ENCODE data around the gene HSPA1A. TPM values are rescaled to one million over a fixed set of nuclear protein-coding genes. Genes with fewer than 3 reads are reported as not detected.

HSPA1A gene
- total and polyA plus RNA-seq, 4 donors, result 90.6 to 1,149 (median 139) TPM

DNA sequence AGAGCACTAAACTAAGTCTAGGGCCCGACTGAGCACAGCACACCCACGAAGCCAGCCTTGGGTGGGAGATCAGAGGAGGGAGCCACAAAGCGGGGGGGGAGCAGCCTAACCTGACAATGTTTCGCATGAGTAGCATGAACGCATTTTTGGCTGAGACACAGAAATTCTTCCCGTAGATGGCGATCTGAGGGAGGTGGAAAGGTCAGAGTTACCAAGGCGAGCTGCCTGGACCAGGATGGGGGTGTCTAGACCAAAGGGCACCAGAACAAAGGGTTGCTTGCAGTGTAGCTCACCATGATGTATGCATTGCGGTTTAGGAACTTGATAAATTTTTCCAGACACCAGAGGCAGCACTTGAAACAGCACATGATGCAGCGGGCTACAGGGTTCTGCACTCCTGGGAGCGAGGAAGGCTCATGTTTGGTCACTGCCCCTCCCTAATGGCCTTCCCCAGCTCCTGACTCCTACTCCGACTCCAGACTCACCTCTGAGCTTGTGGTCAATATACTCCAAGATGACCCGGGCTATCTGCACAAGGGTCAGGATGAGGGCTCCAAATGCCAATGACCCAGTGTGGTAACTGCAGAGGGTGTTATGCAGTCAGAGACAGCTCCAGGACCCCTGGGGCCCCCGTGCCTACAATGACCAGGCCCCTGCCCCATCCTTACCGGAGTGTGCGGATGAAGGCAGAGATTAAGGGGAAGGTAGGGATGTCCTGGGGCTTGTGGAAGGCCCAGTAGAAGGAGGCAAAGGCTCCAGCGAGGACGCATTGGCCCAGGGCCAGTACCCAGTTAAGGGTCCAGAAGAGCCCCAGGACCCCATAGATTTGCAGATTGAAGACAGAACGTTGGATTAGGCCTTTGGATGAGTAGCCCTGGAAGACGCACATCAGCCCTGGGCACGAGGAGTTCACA, 50.1 kb downstream of the HSPA1A start:
- Histone ChIP-seq H3K4me3 (no peak overlapping the region), H3K9me3 (ENCODE audit: control insufficient read depth in 4 of 4, insufficient read depth in 3 of 4, low read length in 3 of 4) (no peaks in the 10 kb centered on the region), H3K9ac (ENCODE audit: insufficient read depth in 1 of 2, low read length in 2 of 2) (no peak overlapping the region), H3K27me3 (ENCODE audit: control insufficient read depth in 3 of 3, insufficient read depth in 3 of 3, low read length in 2 of 3) (no peaks in the 10 kb centered on the region), H3K36me3 (ENCODE audit: control insufficient read depth in 4 of 4, insufficient read depth in 4 of 4, low read length in 4 of 4) (peaks cover 0 to 1% (median 0%) of the 10 kb centered on the region in 4 donors), H3K4me1 (ENCODE audit: control insufficient read depth in 5 of 5, insufficient read depth in 5 of 5, low read length in 5 of 5) (peaks cover 0 to 17% (median 5%) of the 10 kb centered on the region in 5 donors), H3K27ac (ENCODE audit: low read depth in 1 of 2, low read length in 1 of 2) (no peak overlapping the region)
- no peak for TF ChIP-seq CTCF (IDR thresholded peaks at IDR 0.05; ENCODE audit: control extremely low read depth, extremely low read depth)
- DNase-seq (no peak), ATAC-seq (ENCODE audit: insufficient read depth, low FRiP score) (no peak)
- 89 to 91% methylated on average over 21 of the region's 21 CpGs for WGBS, 2 donors

Small RNAs within 50 kb of the gene (small RNA-seq; reads per million reads assigned to genes)
- gene RF00019 (ENCODE audit: low replicate concordance) (not detected), gene SNORD48 (ENCODE audit: low replicate concordance) (146 reads per million, percentile 98 among the genes with 10 or more reads in this experiment), gene SNORD52 (ENCODE audit: low replicate concordance) (not detected)

Other genes starting within 250 kb of the HSPA1A start
Only the 30 nearest of the 40 such genes appear.
- 100 to 1,000 TPM; 164 to 259 TPM for gene BAG6, start 162.9 kb upstream of the HSPA1A start, total RNA-seq
- 100 to 1,000 TPM; 189 to 322 TPM for gene BAG6, start 162.9 kb upstream of the HSPA1A start, polyA plus RNA-seq
- 1 to 10 TPM; 1.3 to 2.5 TPM for gene APOM, start 159.6 kb upstream of the HSPA1A start, total RNA-seq
- gene APOM, start 159.6 kb upstream of the HSPA1A start, polyA plus RNA-seq, result 1 to 10 TPM; 2.2 to 8.8 TPM
- gene C6orf47, start 154.8 kb upstream of the HSPA1A start, total RNA-seq, result 10 to 100 TPM; 18.9 to 26.8 TPM
- gene C6orf47, start 154.8 kb upstream of the HSPA1A start, polyA plus RNA-seq, result 10 to 100 TPM; 23.5 to 24.5 TPM
- gene GPANK1, start 150.5 kb upstream of the HSPA1A start, total RNA-seq, result 10 to 100 TPM; 13.3 to 16.6 TPM
- gene GPANK1, start 150.5 kb upstream of the HSPA1A start, polyA plus RNA-seq, result 10 to 100 TPM; 12.7 to 15.7 TPM
- gene CSNK2B, start 149.5 kb upstream of the HSPA1A start, total RNA-seq, result 100 to 1,000 TPM; 114 to 123 TPM
- gene CSNK2B, start 149.5 kb upstream of the HSPA1A start, polyA plus RNA-seq, result 100 to 1,000 TPM; 150 to 154 TPM
- 10 to 100 TPM in 1 of 2 donors, 1 to 10 TPM in 1; 5.7 to 13.7 TPM for gene LY6G5B, start 145.6 kb upstream of the HSPA1A start, total RNA-seq
- gene LY6G5B, start 145.6 kb upstream of the HSPA1A start, polyA plus RNA-seq, result 1 to 10 TPM; 7.6 to 8.8 TPM
- 1 to 10 TPM; 3.0 to 5.0 TPM for gene LY6G5C, start 134.5 kb upstream of the HSPA1A start, total RNA-seq
- gene LY6G5C, start 134.5 kb upstream of the HSPA1A start, polyA plus RNA-seq, result 1 to 10 TPM; 2.8 to 3.9 TPM
- 10 to 100 TPM; 49.5 to 57.7 TPM for gene ABHD16A, start 112.2 kb upstream of the HSPA1A start, total RNA-seq
- 10 to 100 TPM; 30.6 to 68.6 TPM for gene ABHD16A, start 112.2 kb upstream of the HSPA1A start, polyA plus RNA-seq
- under 1 TPM in 1 of 2 donors, not detected in 1; 0.21 TPM for gene LY6G6F, start 108.7 kb upstream of the HSPA1A start, total RNA-seq
- 1 to 10 TPM in 1 of 2 donors, not detected in 1; 2.2 TPM for gene LY6G6F, start 108.7 kb upstream of the HSPA1A start, polyA plus RNA-seq
- not detected for gene LY6G6D, start 100.2 kb upstream of the HSPA1A start, total RNA-seq
- not detected for gene LY6G6D, start 100.2 kb upstream of the HSPA1A start, polyA plus RNA-seq
- gene LY6G6C, start 93.8 kb upstream of the HSPA1A start, total RNA-seq, result not detected
- gene LY6G6C, start 93.8 kb upstream of the HSPA1A start, polyA plus RNA-seq, result under 1 TPM; 0.14 to 0.16 TPM
- 1 to 10 TPM in 1 of 2 donors, under 1 TPM in 1; 0.64 to 1.1 TPM for gene MPIG6B, start 92.2 kb upstream of the HSPA1A start, total RNA-seq
- 1 to 10 TPM in 1 of 2 donors, under 1 TPM in 1; 0.45 to 2.3 TPM for gene MPIG6B, start 92.2 kb upstream of the HSPA1A start, polyA plus RNA-seq
- gene DDAH2, start 86.2 kb upstream of the HSPA1A start, total RNA-seq, result 10 to 100 TPM; 60.3 to 80.0 TPM
- 100 to 1,000 TPM; 103 to 130 TPM for gene DDAH2, start 86.2 kb upstream of the HSPA1A start, polyA plus RNA-seq
- gene CLIC1, start 79.0 kb upstream of the HSPA1A start, total RNA-seq, result 100 to 1,000 TPM; 231 to 368 TPM
- gene CLIC1, start 79.0 kb upstream of the HSPA1A start, polyA plus RNA-seq, result 100 to 1,000 TPM; 387 to 763 TPM
- 10 to 100 TPM; 11.6 to 17.8 TPM for gene MSH5, start 75.5 kb upstream of the HSPA1A start, total RNA-seq
- 10 to 100 TPM in 1 of 2 donors, 1 to 10 TPM in 1; 4.5 to 15.1 TPM for gene MSH5, start 75.5 kb upstream of the HSPA1A start, polyA plus RNA-seq
- 1 to 10 TPM; 1.7 to 4.4 TPM for gene SAPCD1, start 52.9 kb upstream of the HSPA1A start, total RNA-seq
- 1 to 10 TPM; 1.3 to 6.3 TPM for gene SAPCD1, start 52.9 kb upstream of the HSPA1A start, polyA plus RNA-seq
- 10 to 100 TPM in 1 of 2 donors, 1 to 10 TPM in 1; 4.6 to 14.2 TPM for gene VWA7, start 38.2 kb upstream of the HSPA1A start, total RNA-seq
- gene VWA7, start 38.2 kb upstream of the HSPA1A start, polyA plus RNA-seq, result 1 to 10 TPM; 2.2 to 6.7 TPM
- 10 to 100 TPM; 32.2 to 95.4 TPM for gene VARS1, start 19.8 kb upstream of the HSPA1A start, total RNA-seq
- gene VARS1, start 19.8 kb upstream of the HSPA1A start, polyA plus RNA-seq, result 10 to 100 TPM; 36.3 to 45.8 TPM
- 10 to 100 TPM; 22.0 to 39.4 TPM for gene LSM2, start 8.6 kb upstream of the HSPA1A start, total RNA-seq
- gene LSM2, start 8.6 kb upstream of the HSPA1A start, polyA plus RNA-seq, result 10 to 100 TPM; 52.0 to 66.7 TPM
- 1 to 10 TPM; 1.9 to 2.3 TPM for gene HSPA1L, start 260 bp upstream of the HSPA1A start, total RNA-seq
- gene HSPA1L, start 260 bp upstream of the HSPA1A start, polyA plus RNA-seq, result 1 to 10 TPM; 1.0 to 1.2 TPM
- 1,000 to 10,000 TPM in 1 of 2 donors, 10 to 100 TPM in 1; 99.7 to 1,377 TPM for gene HSPA1B, start 12.2 kb downstream of the HSPA1A start, total RNA-seq
- 10 to 100 TPM; 33.2 to 99.0 TPM for gene HSPA1B, start 12.2 kb downstream of the HSPA1A start, polyA plus RNA-seq
- gene NEU1, start 47.3 kb downstream of the HSPA1A start, total RNA-seq, result 10 to 100 TPM; 53.2 to 71.3 TPM
- gene NEU1, start 47.3 kb downstream of the HSPA1A start, polyA plus RNA-seq, result 10 to 100 TPM; 69.6 to 82.5 TPM
- gene SLC44A4, start 63.5 kb downstream of the HSPA1A start, total RNA-seq, result 100 to 1,000 TPM in 1 of 2 donors, 10 to 100 TPM in 1; 66.4 to 121 TPM
- 10 to 100 TPM; 22.2 to 33.0 TPM for gene SLC44A4, start 63.5 kb downstream of the HSPA1A start, polyA plus RNA-seq
- 10 to 100 TPM; 37.6 to 43.4 TPM for gene EHMT2, start 82.2 kb downstream of the HSPA1A start, total RNA-seq
- 10 to 100 TPM; 21.2 to 31.9 TPM for gene EHMT2, start 82.2 kb downstream of the HSPA1A start, polyA plus RNA-seq
- gene ZBTB12, start 86.5 kb downstream of the HSPA1A start, total RNA-seq, result 1 to 10 TPM; 6.4 to 7.3 TPM
- gene ZBTB12, start 86.5 kb downstream of the HSPA1A start, polyA plus RNA-seq, result 1 to 10 TPM; 2.8 to 3.9 TPM
- gene C2, start 112.2 kb downstream of the HSPA1A start, total RNA-seq, result 100 to 1,000 TPM in 1 of 2 donors, 10 to 100 TPM in 1; 28.6 to 194 TPM
- 100 to 1,000 TPM in 1 of 2 donors, 10 to 100 TPM in 1; 69.1 to 230 TPM for gene C2, start 112.2 kb downstream of the HSPA1A start, polyA plus RNA-seq
- 100 to 1,000 TPM; 212 to 255 TPM for gene CFB, start 130.6 kb downstream of the HSPA1A start, total RNA-seq
- gene CFB, start 130.6 kb downstream of the HSPA1A start, polyA plus RNA-seq, result 100 to 1,000 TPM; 173 to 297 TPM
- gene NELFE, start 143.4 kb downstream of the HSPA1A start, total RNA-seq, result 10 to 100 TPM; 57.5 to 69.0 TPM
- 10 to 100 TPM; 53.1 to 59.9 TPM for gene NELFE, start 143.4 kb downstream of the HSPA1A start, polyA plus RNA-seq
- 10 to 100 TPM; 28.1 to 70.6 TPM for gene SKIC2, start 143.6 kb downstream of the HSPA1A start, total RNA-seq
- gene SKIC2, start 143.6 kb downstream of the HSPA1A start, polyA plus RNA-seq, result 10 to 100 TPM; 52.7 to 78.0 TPM
- 10 to 100 TPM; 11.9 to 18.7 TPM for gene DXO, start 156.6 kb downstream of the HSPA1A start, total RNA-seq
- 10 to 100 TPM; 15.1 to 23.9 TPM for gene DXO, start 156.6 kb downstream of the HSPA1A start, polyA plus RNA-seq

Measured in lung (tissue), 13 donors.